ENCODE results near the gene ANP32A. TPM values are rescaled to one million over a fixed set of nuclear protein-coding genes. Genes with fewer than 3 reads are reported as not detected.

The ANP32A gene
- total RNA-seq, 1 experiment from 2014 or later, result 220 TPM

GRCh38 chr15:68734352-68734751, 86.3 kb downstream of the ANP32A start:
- H3K79me2 ChIP-seq (ENCODE audit: insufficient read depth, low read length), result no peaks in the 10 kb centered on the region
- H3K9me2 ChIP-seq (ENCODE audit: insufficient read depth), result no peaks in the 10 kb centered on the region
- H3K9me3 ChIP-seq (ENCODE audit: control insufficient read depth in 1 of 2, insufficient read depth in 1 of 2, low read depth in 1 of 2, low read length in 2 of 2), result no peaks in the 10 kb centered on the region
- no peak overlapping the region for H3K4me2 ChIP-seq (ENCODE audit: low read length)
- ChIA-PET POLR2A (no interaction called here), CTCF (interaction anchor here (1.3 to 2.7 kb wide), 2 partner anchors 141 to 191 kb away, joined by 4 to 18 read pairs; no protein-coding TSS in a partner anchor), RAD21 (ENCODE audit: low non-redundant PET in 1 of 2, low total read pairs in 2 of 2, uncharacterized antibody in 2 of 2, unreplicated experiment in 2 of 2) (no interaction called here)
- H3K4me1 ChIP-seq (ENCODE audit: control insufficient read depth in 1 of 2, insufficient read depth in 2 of 2, low read length in 2 of 2), result no peaks in the 10 kb centered on the region; a peak in 1 of 4 replicates
- no peaks in the 10 kb centered on the region for H4K20me1 ChIP-seq (ENCODE audit: insufficient read depth)
- H2AFZ ChIP-seq (ENCODE audit: low read depth, low read length, poor library complexity, severe bottlenecking), result no peak overlapping the region
- no peak overlapping the region for H3K4me3 ChIP-seq (replicated peaks in 1 of 2; ENCODE audit: low read depth in 1 of 2, low read length in 2 of 2)
- no peak overlapping the region for H3K9ac ChIP-seq (ENCODE audit: low read length)
- no peak overlapping the region for H3K27ac ChIP-seq (ENCODE audit: low read depth, low read length)
- H3K27me3 ChIP-seq (ENCODE audit: insufficient read depth, low read length), result no peaks in the 10 kb centered on the region
- DNase-seq (ENCODE audit: low read depth, low spot score), result no peak
- TF ChIP-seq EZH2 (IDR thresholded peaks at IDR 0.05) (no peak), FOSL1 (IDR thresholded peaks at IDR 0.05; ENCODE audit: low read depth) (no peak), MAX (IDR thresholded peaks at IDR 0.05) (no peak), SRF (IDR thresholded peaks at IDR 0.05; ENCODE audit: low read depth) (no peak), CTCF (IDR thresholded peaks at IDR 0.05 in 2 of 3, conservative IDR thresholded peaks at IDR 0.05 in 1 of 3; ENCODE audit: borderline replicate concordance in 1 of 3, insufficient read depth in 1 of 3, low read depth in 2 of 3, low read length in 2 of 3) (no peak), JUND (IDR thresholded peaks at IDR 0.05) (no peak), EZH2phosphoT487 (IDR thresholded peaks at IDR 0.05; ENCODE audit: borderline replicate concordance) (no peak)
- ATAC-seq, result no peak
- no peaks in the 10 kb centered on the region for H3K36me3 ChIP-seq (ENCODE audit: control insufficient read depth in 1 of 2, insufficient read depth in 2 of 2, low read length in 2 of 2)
- no TSS peak for BruUV-seq (replicated peaks)
- intact Hi-C loops (cut with micrococcal nuclease), result loop anchor here (5.0 kb wide), 1 partner anchor 182 kb away; no protein-coding TSS in a partner anchor

- CTCF ChIA-PET, result interaction anchor here (2.7 kb wide), 1 partner anchor 142 kb away, joined by 18 read pairs; no protein-coding TSS in a partner anchor
- ATAC-seq, result no peak
- TF ChIP-seq POLR2AphosphoS5 (IDR thresholded peaks at IDR 0.05; ENCODE audit: low read depth, low read length) (no peak), MAX (IDR thresholded peaks at IDR 0.05) (no peak), ZBTB33 (IDR thresholded peaks at IDR 0.05; ENCODE audit: extremely low read depth, insufficient replicate concordance, low read length) (no peak), SRF (IDR thresholded peaks at IDR 0.05; ENCODE audit: low read depth) (no peak), EZH2phosphoT487 (IDR thresholded peaks at IDR 0.05; ENCODE audit: borderline replicate concordance) (no peak), CTCF (IDR thresholded peaks at IDR 0.05 in 2 of 3, conservative IDR thresholded peaks at IDR 0.05 in 1 of 3; ENCODE audit: borderline replicate concordance in 1 of 3, insufficient read depth in 1 of 3, low read depth in 2 of 3, low read length in 2 of 3) (no peak), RAD21 (IDR thresholded peaks at IDR 0.05; ENCODE audit: low read depth) (no peak), YY1 (IDR thresholded peaks at IDR 0.05; ENCODE audit: extremely low read depth, insufficient replicate concordance, low read depth, low read length) (no peak), CEBPB (IDR thresholded peaks at IDR 0.05; ENCODE audit: low read depth) (no peak)
Observed at GRCh38 chr15:68733666-68734065, 87.0 kb downstream of the ANP32A start.

More at GRCh38 chr15:68733666-68734065, 87.0 kb downstream of the ANP32A start:
- Histone ChIP-seq H3K9me2 (ENCODE audit: insufficient read depth) (no peaks in the 10 kb centered on the region), H3K4me2 (ENCODE audit: low read length) (no peak overlapping the region), H3K27ac (ENCODE audit: low read depth, low read length) (no peak overlapping the region), H3K9ac (ENCODE audit: low read length) (no peak overlapping the region), H3K36me3 (ENCODE audit: control insufficient read depth in 1 of 2, insufficient read depth in 2 of 2, low read length in 2 of 2) (no peaks in the 10 kb centered on the region), H3K4me3 (replicated peaks in 1 of 2; ENCODE audit: low read depth in 1 of 2, low read length in 2 of 2) (no peak overlapping the region), H3K4me1 (ENCODE audit: control insufficient read depth in 1 of 2, insufficient read depth in 2 of 2, low read length in 2 of 2) (no peaks in the 10 kb centered on the region; a peak in 1 of 4 replicates), H3K79me2 (ENCODE audit: insufficient read depth, low read length) (no peaks in the 10 kb centered on the region), H3K27me3 (ENCODE audit: insufficient read depth, low read length) (no peaks in the 10 kb centered on the region), H3K9me3 (ENCODE audit: control insufficient read depth in 1 of 2, insufficient read depth in 1 of 2, low read depth in 1 of 2, low read length in 2 of 2) (no peaks in the 10 kb centered on the region), H2AFZ (ENCODE audit: low read depth, low read length, poor library complexity, severe bottlenecking) (no peak overlapping the region), H4K20me1 (ENCODE audit: insufficient read depth) (no peaks in the 10 kb centered on the region)
- BruUV-seq (replicated peaks), result no TSS peak
- ChIA-PET POLR2A (no interaction called here), RAD21 (ENCODE audit: low non-redundant PET in 1 of 2, low total read pairs in 2 of 2, uncharacterized antibody in 2 of 2, unreplicated experiment in 2 of 2) (no interaction called here)
- no peak for DNase-seq (ENCODE audit: low read depth, low spot score)
- intact Hi-C loops (cut with micrococcal nuclease), result loop anchor here (5.0 kb wide), 1 partner anchor 181 kb away; no protein-coding TSS in a partner anchor
